Kidney capillary endothelial cell (primary cell): ENCODE results near the gene BIRC2.
A peak's percentile ranks its signal among the peaks of the same experiment; 100 is the strongest.
"Not testable (repeated sequence)": the region's sequence is repeated elsewhere in the genome, so short reads cannot be mapped to it uniquely, and the experiment has no call there.

ENCODE experiments used
- DNase-seq: peaks from one replicate; pipeline ENCODE4 v3.0.0-alpha.2; 2018; ENCODE audit warnings: low spot score

Gene BIRC2

DNA sequence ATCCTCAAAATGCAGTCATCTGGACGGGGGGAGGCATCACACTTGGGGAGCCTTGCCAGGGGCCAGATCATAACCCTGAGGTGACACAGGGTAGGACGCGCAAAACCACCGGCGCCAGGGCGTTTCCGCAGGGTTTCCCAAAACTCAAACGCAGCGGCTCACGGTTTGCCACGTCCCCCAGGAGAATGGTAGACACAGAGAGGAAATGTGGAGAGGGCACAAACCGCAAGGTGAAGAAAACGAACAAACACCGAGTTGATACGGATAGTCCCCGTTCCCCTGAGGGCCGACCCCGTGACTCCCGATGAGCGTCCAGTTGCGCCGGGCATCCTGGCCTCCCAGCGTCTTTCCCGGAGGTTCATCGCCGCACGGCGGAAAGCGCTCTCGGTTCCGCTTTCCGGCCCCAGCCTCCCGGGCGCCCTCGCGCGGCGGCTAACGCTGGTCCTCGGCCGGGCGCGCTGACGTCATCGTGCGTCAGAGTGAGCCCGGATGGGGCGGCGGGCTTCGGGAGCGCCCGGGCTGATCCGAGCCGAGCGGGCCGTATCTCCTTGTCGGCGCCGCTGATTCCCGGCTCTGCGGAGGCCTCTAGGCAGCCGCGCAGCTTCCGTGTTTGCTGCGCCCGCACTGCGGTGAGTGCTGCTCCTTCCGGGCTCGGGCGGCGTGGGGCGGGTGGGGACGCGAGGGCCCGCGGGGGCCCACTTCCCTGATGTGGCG is at the start of gene BIRC2:
BIRC2 (plus strand) TSS at position 467 of the 714 bp plus-strand sequence. CDS start 2,641 bp downstream, outside the sequence.
- peak; percentile 94 for DNase-seq

DNA sequence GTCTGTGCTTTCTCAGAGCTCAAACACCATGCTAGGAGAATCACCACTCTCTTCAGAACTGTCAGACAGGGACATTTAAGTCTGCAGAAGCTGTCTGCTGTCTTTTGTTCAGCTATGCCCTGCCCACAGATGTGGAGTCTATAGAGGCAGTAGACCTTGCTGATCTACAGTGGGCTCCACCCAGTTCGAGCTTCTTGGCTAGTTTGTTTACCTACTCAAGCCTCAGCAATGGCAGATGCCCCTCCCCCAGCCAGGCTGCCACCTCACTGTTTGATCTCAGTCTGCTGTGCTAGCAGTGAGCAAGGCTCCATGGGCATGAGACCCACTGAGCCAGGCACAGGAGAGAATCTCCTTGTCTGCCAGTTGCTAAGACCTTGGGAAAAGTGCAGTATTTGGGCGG is 46.2 kb upstream of the BIRC2 start:
- DNase-seq: not testable (repeated sequence)

DNA sequence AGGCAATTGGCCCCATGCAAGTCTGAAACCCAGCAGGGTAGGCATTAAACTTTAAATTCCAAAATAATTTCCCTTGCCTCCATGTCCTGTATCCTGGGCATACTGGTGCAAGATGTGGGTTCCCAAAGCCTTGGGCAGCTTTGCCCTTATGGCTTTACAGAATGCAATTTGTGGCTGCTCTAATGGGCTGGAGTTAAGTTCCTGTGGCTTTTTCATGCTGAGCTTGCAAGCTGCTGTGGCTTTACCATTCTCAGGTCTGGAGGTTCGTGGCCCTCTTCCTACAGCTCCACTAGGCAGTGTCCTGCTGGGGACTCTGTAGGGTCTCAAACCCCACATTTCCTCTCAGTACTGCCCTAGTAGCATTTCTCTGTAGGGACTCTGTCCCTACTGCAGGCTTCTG is 44.8 kb upstream of the BIRC2 start:
- no peak for DNase-seq

DNA sequence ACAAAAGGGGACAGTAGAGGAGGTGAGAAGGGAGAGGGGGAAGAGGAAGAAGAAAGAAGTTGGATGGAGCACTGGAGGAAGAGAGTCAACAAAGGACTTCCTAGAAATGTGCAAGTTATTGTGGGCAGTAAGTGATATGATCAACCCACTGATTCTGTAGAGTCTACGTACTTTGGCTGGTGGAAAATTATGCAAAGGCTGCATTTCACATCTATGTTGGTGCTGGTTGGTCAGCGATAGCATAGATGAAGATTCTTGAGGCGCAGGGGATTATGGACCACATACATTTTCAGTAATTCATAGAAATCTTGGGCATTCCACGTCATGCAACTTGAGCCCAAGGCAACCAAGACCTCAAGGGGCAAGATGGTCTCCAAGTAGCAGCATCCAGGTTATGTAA is 42.3 kb upstream of the BIRC2 start:
- DNase-seq: no peak

DNA sequence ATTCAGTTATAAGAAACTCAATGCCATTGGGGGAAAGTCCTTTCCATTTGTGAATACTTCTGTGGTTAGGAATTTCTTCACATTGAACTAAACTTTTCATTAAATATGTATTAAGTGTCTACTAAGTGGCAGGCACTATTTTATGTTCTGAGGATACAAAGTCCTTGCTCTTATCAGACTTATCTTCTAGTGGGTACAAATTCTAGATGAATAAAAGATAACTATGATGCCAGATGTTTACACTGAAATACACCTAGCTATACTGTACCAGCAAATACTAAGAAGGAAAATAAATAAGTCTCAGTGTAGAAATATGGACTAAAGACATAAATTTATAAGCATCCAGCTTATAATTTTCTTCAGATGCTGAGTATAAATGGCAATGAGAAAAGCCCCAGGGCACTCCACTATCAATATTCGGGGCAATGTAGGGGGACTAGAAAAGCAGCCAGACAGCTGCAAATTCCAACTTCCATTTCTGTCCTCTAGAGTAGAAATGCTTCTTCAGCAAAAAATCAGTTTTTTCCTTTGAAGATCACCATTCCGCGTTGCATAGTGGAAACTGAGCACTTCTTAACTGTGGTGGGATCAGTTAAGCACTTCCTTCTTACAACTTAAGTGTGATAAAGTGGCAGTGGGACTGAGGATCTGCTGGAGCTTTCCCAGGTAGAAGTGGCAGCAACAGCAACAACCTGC is 41.5 kb upstream of the BIRC2 start:
- DNase-seq: no peak

DNA sequence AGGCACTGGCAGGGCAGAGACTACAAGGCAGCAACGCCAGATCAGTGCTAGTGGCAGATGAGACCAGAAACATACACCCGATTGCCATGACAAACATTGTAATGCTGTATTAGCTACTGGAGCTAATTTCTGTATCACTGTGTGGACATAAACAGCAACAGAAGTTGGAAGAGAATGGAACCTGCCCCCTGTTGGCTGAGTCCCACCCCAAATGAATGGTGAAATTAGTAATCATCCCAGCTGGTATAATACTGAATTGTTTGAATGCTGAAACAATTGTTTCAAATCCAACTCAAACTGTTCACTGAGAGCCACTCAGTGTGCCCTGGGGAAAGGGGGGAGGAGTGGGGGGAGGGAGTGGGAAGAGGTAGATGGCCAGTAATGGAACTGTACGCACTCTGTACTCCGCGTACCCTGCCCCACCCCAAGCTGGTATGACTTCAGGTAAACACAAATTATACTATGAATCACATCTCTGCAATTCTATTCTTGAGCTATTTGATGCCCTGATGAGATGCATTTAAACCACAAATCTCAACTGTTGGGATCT is 40.9 kb upstream of the BIRC2 start:
- DNase-seq: no peak

DNA sequence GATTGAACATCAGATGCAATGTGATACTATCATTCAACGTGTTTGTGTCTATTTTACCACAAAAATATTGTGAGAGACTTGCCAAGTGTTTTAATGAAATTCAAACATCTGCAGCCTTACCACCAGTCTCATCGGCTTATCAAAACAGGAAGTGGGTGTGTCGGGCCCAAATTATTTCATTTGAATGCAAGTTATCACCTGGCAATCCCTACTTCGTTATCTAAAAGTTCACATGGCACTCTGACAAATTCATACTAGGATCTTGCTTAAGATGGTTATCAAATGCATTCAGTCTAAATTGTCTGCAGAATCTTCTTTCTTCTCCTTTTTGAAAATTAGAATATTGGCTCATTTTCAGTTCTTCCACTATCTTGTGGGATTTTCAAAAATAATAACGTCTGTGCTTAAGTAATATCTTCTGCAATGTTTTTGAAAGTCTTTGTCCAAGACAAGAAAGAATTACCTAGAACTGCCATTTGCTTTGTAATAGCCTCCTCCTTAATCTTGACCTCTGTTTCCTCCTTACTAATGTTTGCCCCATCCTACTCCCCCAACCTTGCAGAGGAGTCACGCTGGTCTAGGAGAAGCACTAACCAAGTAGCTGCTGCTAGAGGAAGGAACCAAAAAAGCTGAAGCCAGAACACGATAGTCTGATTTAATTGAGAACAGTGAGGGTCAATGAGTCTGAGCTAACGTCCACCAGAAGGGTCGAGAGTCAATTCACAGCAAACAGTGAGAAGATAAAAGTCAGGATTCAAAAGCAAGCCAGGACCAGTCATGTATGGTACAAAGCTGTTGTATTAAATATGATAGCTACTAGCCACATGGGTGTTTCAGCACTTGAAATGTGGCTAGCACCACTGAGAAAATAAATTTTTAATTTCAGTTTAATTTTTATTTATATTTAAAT is 39.9 kb upstream of the BIRC2 start:
- DNase-seq: no peak

DNA sequence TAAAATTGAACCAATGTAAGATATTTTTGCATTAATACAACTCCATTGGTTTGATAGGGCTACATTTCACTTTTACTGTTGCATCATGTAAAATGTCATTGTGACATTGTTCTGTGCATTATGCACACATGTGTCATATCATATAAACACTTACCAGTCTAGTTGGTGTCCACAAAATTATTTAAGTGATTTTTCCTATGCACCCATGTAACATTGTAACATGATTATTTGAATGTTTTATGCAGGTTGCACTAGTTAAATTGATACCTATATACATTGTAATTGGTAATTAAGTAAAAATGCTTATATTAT is 39.3 kb upstream of the BIRC2 start:
- DNase-seq: no peak

DNA sequence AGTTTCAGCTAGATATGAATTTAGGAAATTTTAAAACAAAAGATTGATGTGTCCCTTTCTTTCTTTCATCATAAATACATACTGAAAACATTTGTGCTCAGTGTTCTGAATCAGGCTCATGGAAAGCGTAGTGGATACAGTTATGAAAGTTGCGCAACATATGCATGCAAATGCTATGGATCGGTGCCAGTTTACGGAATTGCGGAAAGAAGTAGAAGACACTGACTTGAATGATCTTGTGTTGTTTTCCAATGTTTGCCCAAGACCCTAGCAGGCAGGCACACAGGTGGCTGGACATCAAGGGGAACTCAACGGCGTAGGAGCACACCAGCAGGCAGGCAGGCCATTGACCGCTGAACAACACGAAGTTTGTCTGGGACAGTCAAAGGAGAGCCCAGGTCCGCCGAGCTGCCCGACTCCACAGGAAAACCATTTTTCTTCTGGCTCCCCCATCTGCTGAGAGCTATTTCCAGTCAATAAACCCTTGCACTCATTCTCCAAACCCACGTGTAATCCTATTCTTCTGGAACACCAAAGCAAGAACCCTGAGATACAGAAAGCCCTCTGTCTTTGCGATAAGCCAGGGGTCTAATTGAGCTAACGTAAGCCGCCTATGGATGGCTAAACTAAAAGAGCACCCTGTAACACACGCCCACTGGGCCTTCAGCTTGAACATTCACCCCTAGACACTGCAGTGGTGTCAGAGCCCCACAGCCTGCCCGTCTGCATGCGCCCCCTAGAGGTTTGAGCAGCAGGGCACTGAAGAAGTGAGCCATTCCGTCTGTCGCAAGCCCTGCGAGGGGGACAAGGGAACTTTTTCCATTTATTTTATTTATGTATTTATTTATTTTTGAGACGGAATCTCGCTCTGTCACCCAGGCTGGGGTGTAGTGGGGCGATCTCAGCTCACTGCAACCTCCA is 37.1 kb upstream of the BIRC2 start:
- DNase-seq: no peak

DNA sequence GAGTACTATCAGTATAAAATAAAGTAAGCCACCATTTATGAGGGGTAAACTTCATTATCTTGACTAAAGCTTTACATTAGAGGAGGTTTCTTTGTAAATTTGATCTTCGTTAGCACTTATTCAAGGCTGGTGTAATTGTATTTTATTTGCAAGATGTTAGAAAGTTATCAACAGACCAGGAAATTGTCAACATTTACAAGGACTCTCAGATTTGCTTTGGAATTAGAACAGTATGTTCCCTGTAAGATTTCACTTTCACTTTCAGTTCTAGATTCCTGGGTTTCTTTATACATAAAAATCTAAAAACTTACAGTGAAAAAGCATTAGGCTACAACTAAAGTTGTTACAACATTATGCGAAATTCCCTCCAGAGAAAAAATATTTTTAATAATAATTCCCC is 34.3 kb upstream of the BIRC2 start:
- no peak for DNase-seq

DNA sequence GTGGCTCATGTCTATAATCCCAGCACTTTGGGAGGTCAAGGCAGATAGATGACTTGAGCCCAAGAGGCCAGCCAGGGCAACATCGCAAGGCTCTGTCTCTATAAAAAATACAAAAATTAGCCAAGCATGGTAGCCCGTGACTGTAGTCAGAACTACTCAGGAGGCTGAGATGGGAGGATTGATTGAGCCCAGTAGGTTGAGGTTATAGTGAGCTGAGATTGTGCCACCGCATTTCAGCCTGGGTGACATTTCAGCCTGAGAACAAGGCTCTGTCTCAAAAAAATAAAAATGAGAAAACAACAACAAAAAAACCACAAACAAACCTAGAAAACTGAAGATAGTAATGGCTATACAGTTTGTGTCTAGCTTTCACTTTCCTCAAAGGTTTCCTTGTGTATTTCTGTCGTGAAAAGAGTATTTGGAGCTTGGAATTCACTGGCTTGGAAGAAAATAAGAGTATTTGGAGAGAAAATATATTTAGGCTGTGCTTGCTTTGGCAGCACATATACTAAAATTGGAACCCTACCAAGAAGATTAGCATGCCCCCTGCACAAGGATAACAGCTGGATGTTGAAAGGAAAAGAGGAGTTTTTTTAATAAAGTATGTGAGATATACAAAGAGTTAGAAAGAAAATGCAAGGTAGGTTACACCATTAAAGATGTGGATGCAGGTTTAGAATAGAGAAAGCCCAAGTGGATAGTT is 33.6 kb upstream of the BIRC2 start:
- DNase-seq: no peak

DNA sequence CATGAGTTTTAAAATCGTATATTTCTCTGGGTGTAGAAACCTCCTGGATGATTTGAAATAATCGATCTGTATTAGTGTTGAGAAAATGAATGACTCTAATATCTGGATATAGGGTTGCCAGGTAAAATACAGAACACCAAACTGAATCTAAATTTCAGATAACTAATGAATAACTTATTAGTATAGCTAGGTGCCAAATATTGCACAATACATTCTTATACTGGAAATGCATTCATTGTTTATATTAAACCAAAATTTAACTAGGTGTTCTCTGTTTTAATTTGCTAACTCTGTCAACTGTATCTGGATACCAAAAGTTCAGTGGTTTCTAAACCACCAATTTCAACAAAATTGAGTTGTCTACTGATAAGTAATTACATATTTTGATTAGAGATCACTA is 32.2 kb upstream of the BIRC2 start:
- no peak for DNase-seq

DNA sequence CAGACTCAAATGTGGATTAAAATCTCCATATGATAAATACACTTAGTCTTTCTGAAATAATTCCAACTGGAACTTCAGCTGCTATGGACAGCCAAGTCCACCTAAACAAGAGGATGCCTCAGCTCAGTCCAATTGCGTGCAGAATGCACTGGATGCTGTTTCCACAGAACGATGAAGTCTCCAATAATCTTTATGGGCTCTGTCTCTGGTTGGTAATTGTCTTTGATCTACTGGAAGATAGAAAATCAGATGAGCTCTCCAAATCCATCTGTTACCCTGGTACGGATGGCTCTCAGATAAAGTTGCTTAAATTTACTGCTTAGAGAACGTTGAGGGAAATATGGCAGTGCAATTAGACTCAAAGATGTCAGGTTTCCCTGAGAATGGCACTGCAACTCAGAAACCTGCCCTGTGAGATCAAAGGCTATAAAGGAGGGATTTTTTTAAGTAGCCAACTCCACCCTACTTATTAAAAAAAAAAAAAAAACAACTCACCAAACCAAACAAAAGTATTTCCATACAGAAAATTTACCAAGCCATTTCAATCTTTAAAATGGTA is 30.6 kb upstream of the BIRC2 start:
- DNase-seq: no peak

DNA sequence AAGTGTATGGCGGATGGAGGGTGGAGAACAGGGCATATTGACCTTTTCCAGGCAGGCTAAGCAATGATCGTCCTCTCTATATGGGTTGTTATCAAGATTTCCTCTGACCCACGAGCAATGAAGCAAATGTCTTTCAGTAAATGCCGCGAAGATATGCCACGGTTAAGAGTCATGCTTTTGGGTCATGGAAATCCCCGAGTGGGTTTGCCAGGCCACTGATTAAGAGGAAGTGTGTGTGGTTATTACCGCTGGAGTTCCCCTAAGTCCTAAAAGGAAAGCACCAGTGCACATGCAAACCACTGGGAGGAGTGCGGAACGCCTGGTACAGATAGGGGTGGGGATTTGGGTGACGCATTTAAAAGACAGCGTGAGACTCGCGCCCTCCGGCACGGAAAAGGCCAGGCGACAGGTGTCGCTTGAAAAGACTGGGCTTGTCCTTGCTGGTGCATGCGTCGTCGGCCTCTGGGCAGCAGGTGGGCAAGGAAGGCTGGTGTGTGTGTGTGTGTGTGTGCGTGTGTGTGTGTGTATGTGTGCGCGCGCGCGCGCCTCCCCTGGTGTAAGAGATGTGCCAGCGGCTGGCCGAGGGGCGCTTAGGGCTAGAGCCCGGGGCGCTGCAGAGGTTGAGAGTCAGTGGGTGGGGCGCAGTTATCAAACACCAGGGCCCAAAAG is 29.8 kb upstream of the BIRC2 start, which contains the start of gene BIRC3:
BIRC3 (plus strand) TSS at position 386 of the 669 bp plus-strand sequence. CDS start 7,026 bp downstream, outside the sequence.
- DNase-seq: peak; percentile 20

DNA sequence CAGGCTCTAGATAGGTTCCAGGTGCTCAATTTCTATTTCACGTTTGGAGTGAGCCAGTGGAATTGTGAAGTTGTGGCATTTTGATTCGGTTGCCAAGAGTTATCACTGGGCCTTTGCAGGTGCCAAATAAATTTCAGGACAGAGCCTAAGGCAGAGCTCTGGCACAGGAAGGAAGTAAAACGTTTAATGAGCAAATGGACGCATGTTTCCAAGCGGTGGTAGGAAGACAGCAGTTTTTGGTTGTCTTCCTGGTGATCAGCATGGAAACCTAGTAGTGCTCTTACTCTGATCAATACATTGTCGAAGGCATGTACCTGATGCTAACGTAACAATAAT is 29.3 kb upstream of the BIRC2 start:
- DNase-seq: no peak

DNA sequence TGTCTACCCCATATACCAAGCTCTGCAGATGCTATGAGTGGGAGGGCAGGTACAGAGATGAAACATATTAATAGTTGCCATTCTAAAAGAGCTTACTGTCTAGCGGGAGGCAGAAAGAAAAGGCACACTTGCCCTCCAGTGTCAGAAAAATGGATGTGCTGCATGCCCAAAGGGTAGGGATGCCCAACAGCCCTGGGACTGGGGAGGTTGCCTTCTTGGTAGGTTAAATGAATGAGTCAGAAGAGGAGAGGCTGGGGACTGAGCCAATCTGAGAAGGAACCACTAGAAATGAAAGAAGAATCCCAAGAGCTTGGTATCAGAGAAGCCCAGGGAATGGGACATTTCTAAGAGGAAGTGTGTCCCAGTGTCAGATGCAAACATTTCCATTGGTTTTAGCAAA is 28.5 kb upstream of the BIRC2 start:
- no peak for DNase-seq

DNA sequence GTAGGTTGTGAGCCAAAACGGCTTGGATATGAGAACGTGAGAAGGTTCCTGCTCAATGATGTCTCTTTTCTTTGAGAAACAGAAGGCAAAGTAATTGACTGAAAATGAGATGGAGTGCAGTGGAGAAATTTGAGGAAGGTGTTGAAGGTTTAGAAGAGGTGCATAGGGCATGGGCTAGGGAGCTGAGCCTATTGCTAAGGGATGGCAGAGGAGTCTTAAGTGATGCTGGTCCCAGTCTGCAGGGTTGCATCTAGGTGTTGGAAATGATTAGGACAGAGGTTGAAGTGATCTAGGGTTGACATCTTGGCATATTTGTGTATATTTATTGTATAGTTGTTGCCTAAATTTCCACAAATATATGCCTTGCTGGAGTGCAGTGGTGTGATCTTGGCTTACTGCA is 27.5 kb upstream of the BIRC2 start:
- no peak for DNase-seq

DNA sequence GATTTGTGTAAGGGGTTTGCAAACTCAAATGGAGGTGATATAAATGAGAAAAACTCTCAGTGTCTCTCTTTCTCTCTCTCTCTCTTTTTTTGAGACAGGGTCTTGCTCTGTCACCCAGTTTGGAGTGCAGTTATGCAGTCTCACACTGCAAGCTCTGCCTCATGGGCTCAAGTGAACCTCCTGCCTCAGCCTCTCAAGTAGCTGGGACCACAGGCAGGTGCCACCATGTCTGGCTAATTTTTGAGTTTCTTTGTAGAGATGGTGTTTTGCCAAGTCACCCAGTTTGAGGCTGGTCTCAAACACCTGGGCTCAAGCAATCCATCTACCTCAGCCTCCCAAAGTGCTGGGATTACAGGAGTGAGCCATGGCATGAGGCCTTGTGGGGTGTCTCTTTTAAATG is 26.8 kb upstream of the BIRC2 start:
- DNase-seq: no peak

DNA sequence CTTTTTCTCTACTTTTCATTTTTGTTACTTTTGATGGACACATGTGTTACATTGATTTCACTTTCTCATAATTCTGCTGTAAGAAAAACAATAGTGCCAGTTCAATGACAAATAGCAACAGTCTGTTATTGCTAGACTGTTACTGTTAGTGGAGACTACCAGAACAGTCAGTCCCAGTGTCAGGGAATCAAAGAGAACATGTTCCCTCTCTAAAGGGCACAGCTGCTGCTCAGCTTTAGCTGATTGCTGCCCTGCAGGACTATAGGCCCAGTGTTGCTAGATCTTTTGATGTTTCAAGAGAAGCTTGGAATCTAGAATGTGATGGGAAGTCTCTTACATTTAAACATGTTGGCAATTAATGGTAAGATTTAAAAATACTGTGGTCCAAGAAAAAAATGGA is 26.3 kb upstream of the BIRC2 start:
- no peak for DNase-seq

DNA sequence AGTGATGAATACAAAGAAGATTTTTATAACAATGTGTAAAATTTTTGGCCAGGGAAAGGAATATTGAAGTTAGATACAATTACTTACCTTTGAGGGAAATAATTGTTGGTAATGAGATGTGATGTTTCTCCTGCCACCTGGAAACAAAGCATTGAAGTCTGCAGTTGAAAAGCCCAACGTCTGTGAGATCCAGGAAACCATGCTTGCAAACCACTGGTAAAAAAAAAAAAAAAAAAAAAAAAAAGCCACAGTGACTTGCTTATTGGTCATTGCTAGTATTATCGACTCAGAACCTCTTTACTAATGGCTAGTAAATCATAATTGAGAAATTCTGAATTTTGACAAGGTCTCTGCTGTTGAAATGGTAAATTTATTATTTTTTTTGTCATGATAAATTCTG is 24.5 kb upstream of the BIRC2 start:
- no peak for DNase-seq
